NCI-H1694 (cell line): ENCODE measurements around the gene MAL.
A peak's percentile ranks its signal among the peaks of the same experiment; 100 is the strongest.

Experiments
- DNase-seq: peaks from one replicate; lab custom pipeline; 2025; lab: John Stamatoyannopoulos, UW

Gene MAL

DNA sequence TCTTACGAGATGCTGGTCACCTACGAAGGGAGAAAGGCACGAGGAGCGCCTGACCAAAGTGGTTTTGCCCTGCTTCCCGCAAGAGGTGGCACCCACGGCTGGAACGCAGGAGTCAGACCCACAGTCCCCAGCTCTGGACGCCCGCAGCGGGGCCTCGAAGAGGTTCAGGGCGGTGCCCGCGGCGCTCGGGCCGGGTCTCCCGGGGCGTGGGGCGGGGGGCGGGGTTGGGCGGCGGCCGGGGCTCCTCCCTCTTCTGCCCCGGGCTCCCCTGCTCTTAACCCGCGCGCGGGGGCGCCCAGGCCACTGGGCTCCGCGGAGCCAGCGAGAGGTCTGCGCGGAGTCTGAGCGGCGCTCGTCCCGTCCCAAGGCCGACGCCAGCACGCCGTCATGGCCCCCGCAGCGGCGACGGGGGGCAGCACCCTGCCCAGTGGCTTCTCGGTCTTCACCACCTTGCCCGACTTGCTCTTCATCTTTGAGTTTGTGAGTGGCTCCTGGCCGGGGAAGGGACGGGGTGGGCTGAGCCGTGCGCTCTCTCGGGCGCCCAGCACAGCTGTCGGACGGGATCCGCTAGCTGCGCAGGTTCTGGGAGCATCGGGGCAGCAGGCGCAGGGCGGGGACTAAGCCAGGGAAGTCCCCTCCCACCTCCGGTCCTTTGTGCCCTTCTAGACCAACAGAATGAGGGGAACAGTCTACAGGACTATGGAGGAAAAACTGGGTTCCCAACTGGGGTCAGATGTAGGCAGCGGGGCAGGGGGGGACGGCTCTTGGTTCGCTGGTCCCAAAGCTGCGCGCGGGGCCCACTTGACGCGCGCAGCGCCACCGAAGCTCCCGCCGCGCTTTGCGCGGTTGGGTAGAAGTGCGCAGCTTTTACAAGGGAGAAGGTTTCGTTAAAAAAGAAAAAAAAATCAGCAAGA is at the start of gene MAL:
MAL (plus strand) TSS at position 303 of the 914 bp plus-strand sequence; CDS start at position 388, 85 bp downstream.
- peak; percentile 5 for DNase-seq

- DNase-seq = no peak
Observed at GRCh38 chr2:94977826-94978225, 47.7 kb upstream of the MAL start.

DNA sequence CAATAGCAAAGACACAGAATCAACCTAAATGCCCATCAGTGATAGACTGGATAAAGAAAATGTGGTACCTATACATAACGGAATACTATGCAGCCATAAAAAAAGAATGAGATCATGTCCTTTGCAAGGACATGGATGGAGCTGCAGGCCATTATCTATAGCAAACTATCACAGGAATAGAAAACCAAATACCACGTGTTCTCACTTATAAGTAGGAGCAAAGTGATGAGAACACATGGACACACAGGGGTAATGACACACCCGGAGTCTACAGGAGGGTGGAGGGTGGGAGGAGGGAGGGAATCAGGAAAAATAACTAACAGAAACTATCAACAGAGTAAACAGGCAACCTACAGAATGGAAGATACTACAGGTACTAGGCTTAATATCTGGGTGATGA is 46.6 kb upstream of the MAL start:
- DNase-seq = no peak

GRCh38 chr2:94979406-94980375 is 45.8 kb upstream of the MAL start:
- DNase-seq = no peak

GRCh38 chr2:94980406-94980805 is 45.1 kb upstream of the MAL start:
- no peak for DNase-seq

GRCh38 chr2:94982156-94982555 is 43.4 kb upstream of the MAL start:
- no peak for DNase-seq

- DNase-seq = no peak
Observed at GRCh38 chr2:94982675-94983074, 42.8 kb upstream of the MAL start.

DNA sequence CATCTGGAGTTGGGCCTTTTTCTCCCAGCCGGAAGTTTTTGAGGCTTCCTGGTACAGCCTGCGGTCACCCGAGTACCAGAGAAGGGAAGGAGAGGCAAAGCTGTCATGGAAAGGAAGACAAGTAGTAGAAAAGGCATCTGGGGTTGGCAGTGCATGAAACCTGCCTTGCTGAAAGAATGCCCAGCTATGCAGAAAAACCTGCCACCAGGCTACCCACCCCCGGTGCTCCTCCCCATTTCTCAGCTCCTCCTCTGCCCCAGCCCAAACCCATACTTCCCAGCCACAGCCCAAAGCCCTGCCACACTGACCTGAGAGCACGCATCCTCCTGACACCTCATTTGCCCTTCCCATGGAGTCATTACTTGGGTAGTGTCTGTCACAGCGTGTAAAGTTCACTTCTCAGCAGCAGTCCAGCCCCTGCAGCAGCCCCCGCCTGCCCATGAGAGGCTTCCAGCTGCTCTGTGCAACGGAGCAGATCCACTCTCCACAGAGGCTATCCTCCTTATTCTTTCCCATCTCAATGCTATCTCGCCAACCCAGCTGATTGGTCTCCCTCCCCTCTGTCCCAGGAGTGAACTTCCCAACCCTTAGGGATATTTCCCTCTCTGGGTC is 40.4 kb upstream of the MAL start:
- DNase-seq = no peak

DNA sequence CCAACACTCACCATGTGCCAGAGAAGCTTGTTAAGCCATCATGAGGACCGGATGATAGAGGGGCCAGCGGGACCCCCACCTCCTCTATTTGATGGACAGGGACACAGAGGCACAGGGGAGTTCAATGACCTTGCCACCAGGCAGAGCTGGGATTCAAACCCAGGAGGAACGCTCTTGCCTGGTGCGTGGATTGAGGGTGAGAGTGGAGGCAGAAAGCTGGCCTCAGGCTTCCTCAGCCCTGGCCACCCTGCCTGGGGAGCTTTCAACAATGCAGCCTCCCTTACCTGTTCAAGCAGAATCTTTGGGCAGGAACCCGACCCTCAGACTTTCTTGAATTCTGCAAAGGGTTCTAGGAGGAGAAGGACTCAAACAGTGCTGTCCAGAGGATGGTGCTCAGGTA is 39.9 kb upstream of the MAL start:
- DNase-seq = no peak

GRCh38 chr2:94986392-94986963 is 39.0 kb upstream of the MAL start:
- peak; percentile 45 for DNase-seq

DNA sequence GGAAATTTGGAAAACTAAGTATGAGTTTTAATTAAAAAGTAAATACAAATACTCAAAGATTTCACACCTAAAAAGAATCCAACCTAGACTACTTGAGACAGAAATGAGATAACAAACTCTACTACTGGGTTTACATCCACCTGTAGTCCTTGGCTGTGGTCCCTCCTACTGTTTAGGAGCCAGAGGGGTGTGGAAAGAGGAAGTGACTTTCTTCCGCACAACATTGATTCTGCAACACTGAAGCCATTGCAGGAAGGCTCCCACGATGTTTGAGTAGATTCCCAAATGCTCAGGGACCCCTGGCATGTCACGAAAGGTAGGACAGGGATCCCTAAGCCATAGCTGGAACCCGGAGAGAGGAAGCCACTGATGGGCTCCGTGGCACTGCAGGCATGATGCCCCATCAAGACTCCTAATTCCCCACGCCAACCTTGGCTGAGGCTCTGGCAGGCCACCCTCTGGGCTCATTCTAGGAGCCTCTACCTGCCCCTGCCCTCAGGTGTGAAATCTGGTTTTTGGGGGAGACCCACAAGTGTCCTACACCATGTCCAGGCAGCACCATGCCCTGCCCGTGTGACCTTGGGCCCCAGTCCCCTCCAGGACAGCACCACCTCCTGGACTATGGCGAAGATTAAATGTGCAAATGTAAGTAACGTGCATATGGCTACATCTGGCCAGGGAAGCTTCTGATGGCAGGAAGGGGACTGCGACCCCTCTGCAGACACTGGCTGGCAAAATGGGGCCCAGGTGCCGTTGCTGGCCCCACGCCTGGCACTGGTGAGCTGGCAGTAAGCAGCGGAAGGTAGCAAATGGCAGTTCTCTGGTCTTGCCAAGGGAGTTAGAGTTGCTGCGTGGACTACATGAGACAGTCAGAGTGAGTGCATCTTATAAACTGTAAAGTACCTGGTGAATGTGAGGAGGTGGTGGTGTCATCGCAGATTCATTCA is 38.2 kb upstream of the MAL start:
- no peak for DNase-seq

DNA sequence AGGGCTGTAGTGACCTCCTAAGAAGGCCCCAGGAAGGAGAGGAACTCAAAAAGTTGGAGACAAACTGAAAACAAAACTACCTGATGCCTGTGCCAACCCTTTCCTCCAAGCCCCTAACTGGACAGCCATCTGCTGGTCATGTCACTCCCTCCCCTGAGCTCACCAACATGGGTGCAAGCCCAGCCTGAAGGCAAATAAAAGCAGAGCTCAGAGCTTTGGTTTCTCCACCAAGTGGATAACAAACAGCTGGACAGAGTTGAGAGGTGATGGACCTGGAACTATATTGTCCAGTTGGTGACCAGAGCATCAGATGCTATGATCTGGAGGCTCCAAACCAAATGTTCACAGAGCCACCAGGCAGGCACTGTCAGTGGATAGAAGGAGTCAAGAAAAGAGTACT is 34.6 kb upstream of the MAL start:
- no peak for DNase-seq

DNA sequence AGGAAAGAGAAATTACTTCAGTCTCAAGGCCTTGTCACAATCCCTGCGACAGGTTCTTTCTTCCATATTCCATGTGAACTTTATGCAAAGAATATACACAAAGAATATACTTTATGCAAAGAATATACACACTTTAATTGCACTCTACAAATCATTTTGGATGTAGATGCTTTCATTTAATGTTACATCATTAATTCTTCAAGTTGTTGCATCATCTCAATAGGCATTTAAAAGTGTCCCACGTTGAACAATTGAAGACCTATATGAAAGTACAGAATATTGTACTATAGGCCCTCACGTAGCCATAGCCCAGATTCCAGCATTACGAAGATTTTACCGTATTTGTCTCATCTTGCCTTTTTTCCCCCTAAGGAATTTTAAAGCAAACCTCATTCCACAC is 33.1 kb upstream of the MAL start:
- no peak for DNase-seq

DNA sequence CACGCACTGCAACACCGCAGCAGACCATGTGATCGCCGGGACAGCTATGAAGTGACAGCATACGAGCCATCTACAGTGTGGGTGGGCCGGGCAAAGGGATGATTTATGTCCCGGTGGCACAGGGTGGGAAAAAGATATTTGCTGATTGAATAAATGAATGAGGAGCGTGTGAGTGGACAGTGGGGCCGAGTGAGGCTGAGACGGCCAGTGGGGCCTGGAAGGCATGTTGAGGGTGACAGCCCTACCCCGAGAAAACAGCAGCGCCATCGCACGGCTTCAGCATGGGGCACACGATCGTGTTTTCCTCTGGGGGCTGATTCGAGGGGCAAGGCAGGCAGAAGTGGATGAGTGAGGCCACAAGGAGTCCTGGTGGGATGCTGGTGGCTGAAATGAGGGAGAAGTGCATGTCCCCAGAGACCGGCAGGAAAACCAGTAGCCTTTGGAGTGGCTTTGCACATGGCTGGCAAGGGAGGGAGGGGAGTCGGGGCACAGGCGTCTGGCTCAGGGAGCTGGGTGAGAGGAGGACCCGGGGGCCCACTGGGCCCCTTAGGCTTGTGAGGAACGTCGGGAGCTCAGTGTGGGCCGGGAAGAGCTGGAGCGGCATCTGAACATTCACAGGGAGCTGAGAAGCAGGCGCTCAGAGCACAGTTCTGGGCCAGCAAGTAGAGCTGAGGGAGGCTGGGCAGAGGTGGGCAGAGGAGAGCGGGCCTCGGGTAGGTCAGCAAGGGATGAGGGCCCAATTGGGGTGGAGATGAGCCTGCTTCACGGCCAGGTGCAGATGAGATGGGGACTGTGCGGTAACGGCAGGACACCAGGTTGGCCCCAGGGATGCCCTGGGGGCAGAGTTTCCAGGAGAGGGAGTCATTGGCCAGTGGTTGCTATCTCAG is 32.1 kb upstream of the MAL start:
- no peak for DNase-seq

DNA sequence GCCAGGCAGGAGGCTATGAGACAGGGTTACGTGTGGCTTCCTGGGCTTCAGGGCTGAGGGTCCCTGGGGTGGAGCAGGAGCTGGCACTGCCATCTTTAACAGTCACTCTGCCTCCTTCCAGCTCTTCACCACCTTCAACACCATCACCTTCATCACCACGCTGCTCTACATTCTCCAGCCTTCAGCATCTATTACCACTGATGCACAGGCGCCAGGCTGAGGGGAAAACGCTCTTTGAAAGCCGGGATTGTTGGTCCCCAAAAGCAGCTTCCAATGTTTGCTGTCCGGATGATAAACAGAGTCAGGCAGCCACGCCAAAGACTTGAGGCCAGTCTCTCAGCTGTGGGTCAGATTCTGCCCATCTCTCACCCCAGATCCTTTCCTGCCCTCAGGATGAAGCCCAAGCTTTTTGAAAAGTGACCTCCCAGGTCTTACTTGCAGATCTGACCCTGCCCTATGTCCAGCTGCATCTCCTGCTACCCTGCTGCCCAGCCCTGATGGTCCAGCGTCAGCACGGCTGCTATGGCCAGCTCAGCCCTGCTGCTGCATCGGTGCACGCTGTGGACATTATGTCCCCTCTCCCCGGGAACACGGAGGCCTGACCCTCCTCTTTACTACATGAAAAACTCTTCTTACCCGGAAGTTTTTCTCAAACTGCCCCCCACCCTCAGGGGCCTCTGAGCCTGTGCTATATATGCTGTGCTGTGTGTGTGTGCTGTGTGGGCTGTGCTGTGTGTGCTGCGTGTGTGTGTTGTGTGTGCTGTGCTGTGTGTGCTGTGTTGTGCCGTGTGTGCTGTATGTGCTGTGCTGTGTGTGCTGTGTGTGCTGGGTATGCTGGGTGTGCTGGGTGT is 31.2 kb upstream of the MAL start:
- no peak for DNase-seq

DNA sequence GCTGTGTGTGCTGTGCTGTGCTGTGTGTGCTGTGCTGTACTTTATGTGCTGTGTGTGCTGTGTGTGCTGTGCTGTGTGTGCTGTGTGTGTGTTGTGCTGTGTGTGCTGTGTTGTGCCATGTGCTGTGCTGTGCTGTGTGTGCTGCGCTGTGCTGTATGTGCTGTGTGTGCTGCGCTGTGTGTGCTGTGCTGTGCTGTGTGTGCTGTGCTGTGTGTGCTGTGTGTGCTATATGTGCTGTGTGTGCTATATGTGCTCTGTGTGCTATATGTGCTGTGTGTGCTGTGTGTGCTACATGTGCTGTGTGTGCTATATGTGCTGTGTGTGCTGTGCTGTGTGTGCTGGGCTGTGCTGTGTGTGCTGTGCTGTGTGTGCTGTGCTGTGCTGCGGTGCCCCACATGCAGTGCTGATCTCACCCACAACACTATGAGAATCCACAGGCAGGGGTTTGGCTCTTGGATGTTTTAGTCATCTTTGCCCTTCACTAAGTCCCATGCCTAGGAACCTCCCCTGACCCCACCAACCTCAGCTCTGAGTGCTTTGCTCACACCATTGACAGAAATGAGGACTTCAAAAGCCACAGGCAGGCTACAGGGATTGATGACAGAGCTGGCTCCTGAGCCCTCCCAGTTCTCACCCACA is 30.5 kb upstream of the MAL start:
- no peak for DNase-seq

DNA sequence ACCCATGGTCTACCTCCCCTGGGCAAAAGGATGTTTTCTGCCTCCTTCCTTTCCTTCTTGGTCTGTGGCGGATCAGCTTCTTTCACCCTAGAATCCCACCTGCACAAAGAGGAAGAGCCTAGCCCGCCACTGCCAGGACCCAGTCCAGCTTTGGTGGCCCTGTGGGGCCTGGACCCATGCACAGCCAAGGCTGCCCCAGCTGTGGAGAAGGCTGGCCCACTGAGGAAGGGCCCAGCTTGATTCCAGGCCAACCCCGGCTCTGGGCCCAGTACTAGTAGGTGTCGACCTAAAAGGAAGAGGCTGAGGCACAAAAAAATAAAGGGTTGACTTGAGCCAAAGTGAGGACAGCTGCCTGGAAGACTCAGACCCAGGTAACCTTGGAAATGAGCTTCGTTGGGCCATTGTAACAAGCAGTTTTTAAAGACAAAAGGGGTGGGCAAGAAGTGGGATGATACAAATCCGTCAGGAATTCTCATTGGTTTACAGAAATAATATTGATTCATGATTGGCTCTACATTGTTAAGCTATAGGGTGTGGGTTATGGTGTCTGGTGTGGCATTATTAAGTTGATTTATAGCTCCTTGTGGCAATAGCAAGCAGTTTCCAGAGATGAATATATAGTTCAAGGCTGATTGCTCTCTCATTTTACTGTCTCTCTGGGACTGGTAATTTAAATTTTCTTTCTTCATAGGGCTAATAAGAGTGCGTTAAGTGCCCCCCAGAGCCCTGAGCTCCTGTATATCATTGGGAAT is 29.8 kb upstream of the MAL start:
- DNase-seq = no peak
